HepG2 (cell line): ENCODE data around the gene PAFAH1B2. TPM values are rescaled to one million over a fixed set of nuclear protein-coding genes. Genes with fewer than 3 reads are reported as not detected.

Source experiments
- CREM ChIP-seq, 2 experiments: sonication (generic) in 1 of 2; formaldehyde crosslinking in 1 of 2; IDR thresholded peaks; 2 replicates each; pipeline versions ENCODE4 v1.4.0 to v1.6.1; 2016 to 2020; ENCODE audit warnings: antibody characterized with exemption in 1 of 2, mild to moderate bottlenecking in 1 of 2, missing genetic modification reagents in 1 of 2
- HNF1A ChIP-seq, 2 experiments: sonication (generic) in 1 of 2; formaldehyde crosslinking in 1 of 2; IDR thresholded peaks; 2 replicates each; pipeline versions ENCODE4 v1.4.0 to v1.6.1; 2016 to 2020; ENCODE audit warnings: borderline replicate concordance in 1 of 2, low read depth in 1 of 2, mild to moderate bottlenecking in 1 of 2, missing genetic modification reagents in 1 of 2
- IKZF1 ChIP-seq: fragments of 450-650 bp; IDR thresholded peaks from 2 replicates; pipeline ENCODE4 v1.7.1; 2016
- MAZ ChIP-seq, 2 experiments: sonication (generic) in 1 of 2; formaldehyde crosslinking in 1 of 2; IDR thresholded peaks; 2 replicates each; pipeline versions ENCODE4 v1.5.0 to v1.6.1; 2012 to 2020; ENCODE audit warnings: low read depth in 2 of 2, mild to moderate bottlenecking in 2 of 2, borderline replicate concordance in 1 of 2, improper control_type of control experiment in 1 of 2, low read length in 1 of 2, missing genetic modification reagents in 1 of 2, moderate library complexity in 1 of 2
- POLR2AphosphoS2 ChIP-seq: IDR thresholded peaks from 2 replicates; pipeline ENCODE4 v1.6.1; 2011; ENCODE audit warnings: low read depth, low read length, improper control_type of control experiment
- RBM22 ChIP-seq: fragments of 200-400 bp; formaldehyde crosslinking; optimal IDR thresholded peaks from 2 replicates; pipeline ENCODE3; 2017; ENCODE audit warnings: mild to moderate bottlenecking, low read length, moderate library complexity
- SAP130 ChIP-seq: IDR thresholded peaks from 2 replicates; pipeline ENCODE4 v1.6.1; 2016; ENCODE audit warnings: low read depth
- SMAD1 ChIP-seq: sonication (generic); formaldehyde crosslinking; IDR thresholded peaks from 2 replicates; pipeline ENCODE4 v1.4.0; 2020; ENCODE audit warnings: missing genetic modification reagents, low read depth, mild to moderate bottlenecking, borderline replicate concordance
- SPEN ChIP-seq: sonication (generic); formaldehyde crosslinking; IDR thresholded peaks from 2 replicates; pipeline ENCODE4 v1.5.1; 2020; ENCODE audit warnings: low read depth, mild to moderate bottlenecking, missing genetic modification reagents
- SRY ChIP-seq: sonication (generic); formaldehyde crosslinking; IDR thresholded peaks from 2 replicates; pipeline ENCODE4 v1.8.0; 2022; ENCODE audit warnings: mild to moderate bottlenecking, missing genetic modification reagents
- ZC3H4 ChIP-seq: sonication (generic); formaldehyde crosslinking; IDR thresholded peaks from 2 replicates; pipeline ENCODE4 v1.4.0; 2020; ENCODE audit warnings: missing genetic modification reagents, borderline replicate concordance
- ZFP62 ChIP-seq: sonication (generic); formaldehyde crosslinking; IDR thresholded peaks from 2 replicates; pipeline ENCODE4 v1.4.0; 2020; ENCODE audit warnings: missing genetic modification reagents
- ZGPAT ChIP-seq: IDR thresholded peaks from 2 replicates; pipeline ENCODE4 v1.6.1; 2016; ENCODE audit warnings: mild to moderate bottlenecking
- ZNF251 ChIP-seq: sonication (generic); formaldehyde crosslinking; IDR thresholded peaks from 2 replicates; pipeline ENCODE4 v1.9.0; 2021; ENCODE audit warnings: mild to moderate bottlenecking, missing genetic modification reagents
- ZNF260 ChIP-seq: sonication (generic); formaldehyde crosslinking; IDR thresholded peaks from 2 replicates; pipeline ENCODE4 v1.4.0; 2020; ENCODE audit warnings: missing genetic modification reagents, low read depth, mild to moderate bottlenecking, borderline replicate concordance
- ZNF33B ChIP-seq: sonication (generic); formaldehyde crosslinking; IDR thresholded peaks from 2 replicates; pipeline ENCODE4 v1.5.1; 2020; ENCODE audit warnings: mild to moderate bottlenecking, missing genetic modification reagents
- ZNF451 ChIP-seq: sonication (generic); formaldehyde crosslinking; IDR thresholded peaks from 2 replicates; pipeline ENCODE4 v1.5.0; 2020; ENCODE audit warnings: mild to moderate bottlenecking, missing genetic modification reagents
- ZNF629 ChIP-seq: sonication (generic); formaldehyde crosslinking; conservative IDR thresholded peaks from 2 replicates; pipeline ENCODE4 v1.5.0; 2020; ENCODE audit warnings: missing genetic modification reagents
- ZNF691 ChIP-seq: sonication (generic); formaldehyde crosslinking; IDR thresholded peaks from 2 replicates; pipeline ENCODE4 v1.4.0; 2020; ENCODE audit warnings: missing genetic modification reagents, low read depth, mild to moderate bottlenecking, borderline replicate concordance
- ZNF737 ChIP-seq: sonication (generic); formaldehyde crosslinking; IDR thresholded peaks from 2 replicates; pipeline ENCODE4 v1.5.0; 2020; ENCODE audit warnings: missing genetic modification reagents, mild to moderate bottlenecking, borderline replicate concordance
- ZNF777 ChIP-seq: sonication (generic); formaldehyde crosslinking; IDR thresholded peaks from 2 replicates; pipeline ENCODE4 v1.4.0; 2020; ENCODE audit warnings: missing genetic modification reagents
- ZSCAN30 ChIP-seq: sonication (generic); formaldehyde crosslinking; IDR thresholded peaks from 2 replicates; pipeline ENCODE4 v1.5.0; 2020; ENCODE audit warnings: mild to moderate bottlenecking, missing genetic modification reagents
- polyA plus RNA-seq, 8 experiments: library from polyadenylated mRNA; depleted of rRNA in 3 of 8; stranded (reverse) in 7 of 8; unstranded in 1 of 8; fragments of >200 nt; fragmentation: Illumina TruSeq in 4 of 8; extraction: Trizol in 4 of 8; gene quantifications; 2 replicates each; pipeline versions ENCODE4 v1.2.1 to v1.2.3, GENCODE V29; 2011 to 2016; ENCODE audit warnings: low read depth in 4 of 8, missing spikeins in 1 of 8, mixed read lengths in 1 of 8; ENCODE audit not compliant: insufficient read depth in 1 of 8
- total RNA-seq, 5 experiments: library from RNA; depleted of rRNA; stranded (reverse); fragments of >200 nt; fragmentation: Illumina TruSeq; extraction: Trizol; gene quantifications; 2 replicates each; pipeline ENCODE4 v1.2.3, GENCODE V29; 2016; ENCODE audit warnings: low read depth in 1 of 5

The PAFAH1B2 gene
- total and polyA plus RNA-seq, 2 of the 13 experiments (the other 11 are each of a cell fraction or from before 2014, with no cell fraction given), result 28.8 to 104 TPM

GRCh38 chr11:117178210-117179034, 34.3 kb downstream of the PAFAH1B2 start, which contains the start of gene SIDT2 (continued):
- TF ChIP-seq ZNF629 (0 out of 2 replicates have a peak, but pooled peaks have one; percentile 8), ZNF451 (CRISPR knock-in tag) (no peak), ZSCAN30 (CRISPR knock-in tag) (no peak), SAP130 (CRISPR knock-in tag) (peak; percentile 82), ZNF777 (CRISPR knock-in tag) (peak; percentile 93), IKZF1 (no peak), ZGPAT (CRISPR knock-in tag) (peak; percentile 61; the same call in 1 of the 2 replicates), SPEN (CRISPR knock-in tag) (peak; percentile 56), ZNF737 (CRISPR knock-in tag) (no peak), ZFP62 (CRISPR knock-in tag) (no peak), POLR2AphosphoS2 (no peak), ZNF260 (CRISPR knock-in tag) (no peak), RBM22 (no peak), ZNF33B (CRISPR knock-in tag) (no peak; the same call in 1 of the 2 replicates), ZC3H4 (CRISPR knock-in tag) (no peak), MAZ (IDR thresholded peaks at IDR 0.05; ENCODE audit: borderline replicate concordance, low read depth, low read length) (no peak), MAZ (CRISPR knock-in tag; IDR thresholded peaks at IDR 0.05; ENCODE audit: low read depth) (peak; percentile 29), ZNF691 (CRISPR knock-in tag) (peak; percentile 19; the same call in 1 of the 2 replicates), HNF1A (IDR thresholded peaks at IDR 0.05; ENCODE audit: low read depth) (no peak), HNF1A (CRISPR knock-in tag; IDR thresholded peaks at IDR 0.05; ENCODE audit: borderline replicate concordance) (peak; percentile 37; the same call in 1 of the 2 replicates), SMAD1 (0 out of 2 replicates have a peak, but pooled peaks have one; percentile 9), ZNF251 (CRISPR knock-in tag) (no peak), SRY (peak; percentile 36; the same call in 1 of the 2 replicates), CREM (IDR thresholded peaks at IDR 0.05) (peak; percentile 87), CREM (CRISPR knock-in tag; IDR thresholded peaks at IDR 0.05) (no peak)
